RPMI7951 (cell line): ENCODE measurements around the gene RNF111. TPM values are rescaled to one million over a fixed set of nuclear protein-coding genes. Genes with fewer than 3 reads are reported as not detected.
"Not testable (repeated sequence)": the region's sequence is repeated elsewhere in the genome, so short reads cannot be mapped to it uniquely, and the experiment has no call there.

Source experiments
- DNase-seq: peaks from one replicate; pipeline ENCODE4 v3.0.0-alpha.2; 2012; ENCODE audit warnings: low read depth
- total RNA-seq: library from RNA; depleted of rRNA; stranded (reverse); fragments of >200 nt; shearing (Covaris generic); gene quantifications from 2 replicates; pipeline ENCODE4 v1.2.3, GENCODE V29; 2014

The RNF111 gene
- total RNA-seq, 1 experiment from 2014 or later = 25.6 TPM

DNA sequence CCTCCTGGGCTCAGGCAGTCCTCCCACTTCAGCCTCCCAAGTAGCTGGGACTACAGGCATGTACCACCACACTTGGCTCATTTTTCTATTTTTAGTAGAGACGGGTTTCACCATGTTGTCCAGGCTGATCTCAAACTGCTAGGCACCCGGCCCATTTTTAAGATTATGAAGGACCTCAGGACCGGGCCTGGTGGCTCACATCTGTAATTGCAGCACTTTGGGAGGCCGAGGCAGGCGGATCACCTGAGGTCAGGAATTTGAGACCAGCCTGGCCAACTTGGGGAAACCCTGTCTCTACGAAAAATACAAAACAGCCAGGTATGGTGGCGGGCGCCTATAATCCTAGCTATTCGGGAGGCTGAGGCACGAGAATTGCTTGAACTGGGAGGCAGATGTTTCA, 12.8 kb downstream of the RNF111 start:
- not testable (repeated sequence) for DNase-seq

DNA sequence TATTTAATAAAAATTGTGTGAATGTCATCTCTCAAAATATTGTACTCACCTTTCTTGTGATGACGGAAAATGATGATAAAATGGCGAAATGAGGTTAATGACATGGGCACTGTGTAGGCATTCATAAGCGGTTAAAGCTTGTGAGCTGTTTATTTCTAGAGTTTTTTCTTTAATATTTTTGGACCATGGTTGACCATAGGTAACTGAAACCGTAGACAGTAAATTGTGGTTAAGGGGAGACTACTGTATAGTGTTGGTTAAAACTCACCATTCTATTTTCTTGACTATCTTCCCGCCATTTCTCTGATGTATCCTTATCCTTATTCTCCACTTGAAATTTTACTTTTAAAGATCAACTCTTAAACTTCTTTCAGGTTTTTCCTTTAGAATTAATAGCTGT, 14.5 kb downstream of the RNF111 start:
- DNase-seq = no peak

DNA sequence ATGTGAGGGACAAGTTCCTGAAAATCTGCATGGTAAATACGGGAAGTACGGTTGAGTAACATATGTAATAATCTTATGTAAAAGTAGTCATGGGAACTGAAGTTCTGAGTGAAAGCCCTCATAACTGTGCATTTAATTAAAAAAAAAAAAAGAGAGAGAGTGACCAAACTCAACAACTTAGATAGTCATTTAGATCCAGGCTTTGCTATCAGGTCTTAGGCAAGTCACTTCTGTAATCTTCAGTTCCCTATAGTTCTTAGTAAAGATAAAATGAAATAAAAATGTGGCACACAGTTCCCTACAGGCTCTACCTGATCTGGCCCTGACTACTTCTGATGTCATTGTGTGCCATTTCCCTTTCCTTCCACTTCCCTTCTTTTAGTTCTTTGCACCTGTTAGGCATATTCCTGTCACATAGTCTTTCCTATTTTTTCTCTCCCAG, 15.0 kb downstream of the RNF111 start:
- no peak for DNase-seq

DNA sequence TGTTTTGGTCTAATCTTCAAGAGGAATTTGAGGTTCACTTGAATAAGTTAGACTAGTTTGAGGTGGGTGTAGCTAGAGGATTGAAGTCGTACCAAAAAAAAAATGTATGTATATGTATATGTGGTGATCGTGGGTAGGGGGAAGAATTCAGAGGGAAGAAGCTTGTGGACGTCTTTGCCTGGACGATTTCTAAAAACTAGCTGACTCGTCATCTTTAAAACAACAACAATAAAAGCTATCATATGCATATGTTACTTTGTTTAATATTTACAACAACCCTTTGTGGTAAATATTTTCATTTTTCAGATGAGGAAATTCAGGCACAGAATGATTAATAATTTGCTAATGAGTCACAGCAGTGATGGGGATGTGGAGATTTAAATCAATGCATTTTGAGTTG, 18.1 kb downstream of the RNF111 start:
- no peak for DNase-seq

DNA sequence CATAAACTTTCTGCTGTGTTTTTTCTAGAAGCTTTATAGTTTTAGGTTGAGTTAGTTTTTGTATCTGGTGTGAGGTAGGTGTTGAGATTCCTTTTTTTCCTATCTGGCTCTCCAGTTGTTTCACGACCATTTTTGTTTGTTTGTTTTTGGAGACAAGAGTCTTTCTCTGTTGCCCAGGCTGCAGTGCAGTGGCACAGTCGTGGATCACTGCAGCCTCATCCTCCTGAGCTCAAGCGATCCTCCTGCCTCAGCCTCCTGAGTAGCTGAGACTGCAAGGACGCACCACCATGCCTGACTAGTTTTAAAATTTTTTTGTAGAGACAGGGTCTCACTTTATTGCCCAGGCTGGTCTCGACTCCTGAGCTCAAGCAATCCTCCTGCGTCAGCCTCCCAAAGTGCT, 20.6 kb downstream of the RNF111 start:
- DNase-seq = no peak

DNA sequence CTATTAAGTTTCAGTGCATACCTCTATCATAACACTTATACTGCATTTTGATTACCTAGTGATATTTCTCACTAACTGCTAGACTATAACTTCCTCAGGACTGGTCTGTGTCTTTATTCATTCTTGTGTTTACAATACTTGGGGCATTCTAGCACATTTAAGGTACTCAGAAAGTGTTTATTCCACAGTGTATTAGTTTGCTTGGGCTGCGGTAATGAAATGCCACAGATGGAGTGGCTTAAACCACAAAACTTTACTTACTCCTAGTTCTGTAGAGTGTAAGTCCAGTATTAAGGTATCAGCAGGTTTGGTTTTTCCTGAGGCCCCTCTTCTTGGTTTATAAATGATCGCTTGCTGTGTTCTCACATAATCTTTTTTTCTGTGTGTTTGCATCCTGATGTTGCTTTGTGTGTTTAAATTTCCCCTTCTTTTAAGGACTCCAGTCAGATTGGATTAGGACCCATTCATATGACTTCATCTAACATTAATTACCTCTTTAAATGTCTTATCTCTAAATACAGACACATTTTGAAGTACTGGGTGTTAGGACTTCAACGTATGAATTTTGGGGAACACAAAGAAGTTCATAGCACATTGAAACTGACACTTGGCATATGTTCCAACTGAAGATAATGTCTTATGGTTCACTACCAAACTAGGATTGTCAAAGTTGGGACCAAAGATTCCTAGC, 23.9 kb downstream of the RNF111 start:
- DNase-seq = no peak

DNA sequence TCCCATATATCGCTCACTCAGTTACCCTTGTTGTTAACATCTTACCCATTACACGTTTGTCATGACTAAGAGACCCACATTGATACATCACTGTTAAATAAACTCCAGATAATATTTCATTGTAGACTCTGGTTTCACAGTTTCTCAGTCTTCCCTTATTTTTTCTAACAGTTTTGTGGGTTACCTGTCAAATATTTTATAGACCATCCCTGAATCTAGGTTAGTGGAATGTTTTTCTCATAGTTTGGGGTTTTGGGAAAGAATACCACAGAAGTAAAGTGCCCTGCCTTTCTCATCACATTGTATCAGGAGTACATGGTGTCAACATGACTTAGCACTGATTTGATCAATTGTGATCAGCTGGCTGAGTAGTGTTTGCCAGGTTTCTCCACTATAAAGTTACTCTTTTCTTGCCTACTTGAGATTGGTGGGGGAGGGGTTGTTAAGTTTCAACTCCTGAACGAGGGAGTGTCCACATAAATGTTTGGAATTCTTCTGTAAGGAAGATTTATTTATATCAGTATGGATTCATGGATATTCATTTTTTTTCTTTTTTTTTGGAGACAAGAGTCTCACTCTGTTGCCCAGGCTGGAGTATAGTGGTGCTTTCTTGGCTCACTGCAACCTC, 25.9 kb downstream of the RNF111 start:
- DNase-seq = no peak

DNA sequence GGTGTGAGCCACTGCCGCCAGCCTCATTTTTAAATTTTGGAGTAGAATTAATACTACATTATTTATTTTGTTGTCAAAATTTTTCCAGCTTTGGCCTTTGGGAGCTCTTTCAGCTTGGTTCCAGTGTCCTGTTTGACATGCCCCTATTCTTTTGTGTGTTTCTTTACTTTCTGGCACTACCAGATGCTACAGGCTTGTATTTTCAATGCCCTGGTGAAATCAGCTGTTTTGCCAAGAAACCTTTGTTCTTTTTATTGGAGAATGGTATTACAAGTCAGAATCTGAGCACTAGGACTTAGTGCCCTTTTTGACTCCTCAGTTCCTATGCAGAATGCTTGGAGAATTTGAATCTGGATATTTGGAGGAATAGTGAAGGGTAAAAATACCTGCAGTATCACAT, 26.6 kb downstream of the RNF111 start:
- DNase-seq = no peak

DNA sequence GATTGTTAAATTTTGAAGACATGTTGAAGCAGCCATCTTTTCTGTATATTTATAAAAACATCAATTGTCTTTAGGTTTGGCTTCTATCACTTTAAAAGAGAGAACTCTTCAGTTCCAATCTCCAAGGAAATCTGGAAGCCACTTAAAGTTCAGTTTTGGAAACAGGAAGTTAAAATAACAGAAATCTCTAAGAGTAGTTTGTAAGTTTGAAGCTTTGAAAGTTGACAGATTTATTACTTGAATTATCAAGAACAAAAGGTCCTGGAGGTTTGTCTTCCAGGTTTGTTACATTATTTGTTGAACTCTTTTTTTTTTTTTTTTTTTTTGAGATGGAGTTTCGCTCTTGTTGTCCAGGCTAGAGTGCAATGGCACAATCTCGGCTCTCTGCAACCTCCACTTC, 30.0 kb downstream of the RNF111 start:
- no peak for DNase-seq

DNA sequence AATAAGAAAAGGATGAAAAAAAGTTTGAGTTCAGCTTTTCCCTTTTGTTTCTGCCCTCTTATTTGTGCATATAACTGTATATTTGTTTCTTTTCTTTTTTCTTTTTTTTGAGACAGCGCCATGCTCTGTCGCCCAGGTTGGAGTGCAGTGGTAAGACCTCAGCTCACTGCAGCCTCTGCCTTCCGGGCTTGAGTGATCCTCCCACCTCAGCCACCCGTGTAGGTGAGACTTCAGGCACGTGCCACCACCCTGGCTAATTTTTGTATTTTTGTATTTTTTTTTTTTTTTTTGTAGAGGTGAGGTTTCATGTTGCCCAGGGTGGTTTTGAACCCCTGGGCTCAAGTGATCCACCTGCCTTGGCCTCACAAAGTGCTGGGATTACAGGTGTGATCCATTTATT, 31.4 kb downstream of the RNF111 start:
- DNase-seq = no peak

DNA sequence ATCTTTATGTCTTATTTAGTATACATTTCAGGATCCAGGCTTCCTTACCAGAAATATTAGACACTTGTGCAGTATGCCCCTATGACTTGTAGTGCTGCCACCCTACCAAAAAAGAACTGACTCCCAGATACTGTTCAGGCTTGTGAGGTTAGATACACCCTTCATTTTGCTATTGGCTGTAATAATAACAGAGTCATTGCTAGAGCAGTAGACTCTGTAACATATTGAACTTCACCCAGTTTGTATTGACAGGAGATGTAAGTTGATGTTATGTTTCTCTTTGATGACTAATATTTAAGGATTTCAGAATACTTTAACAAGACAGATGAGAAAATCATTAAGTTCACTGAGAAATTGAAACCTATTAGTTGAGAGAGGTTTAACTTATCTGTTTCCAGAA, 32.9 kb downstream of the RNF111 start:
- DNase-seq = no peak

DNA sequence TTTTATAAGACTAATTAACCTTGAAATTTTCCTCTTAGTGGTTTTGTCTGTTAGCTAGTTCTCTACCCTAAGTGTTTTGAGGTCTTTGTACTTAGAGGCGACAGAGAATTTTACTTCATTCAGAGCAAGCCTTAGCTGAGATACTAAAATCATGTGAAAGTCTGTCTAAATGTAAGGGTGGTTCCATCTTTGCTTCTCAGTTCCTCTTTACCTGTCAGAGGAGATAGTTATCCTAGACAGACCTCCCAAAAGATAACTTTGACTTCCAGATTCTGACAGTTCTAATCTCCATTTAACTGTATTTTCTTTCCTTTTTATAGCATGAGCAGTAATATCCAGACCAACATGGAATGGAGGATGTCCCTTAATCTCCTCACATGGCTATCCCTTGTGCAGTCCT, 34.7 kb downstream of the RNF111 start:
- DNase-seq = no peak

DNA sequence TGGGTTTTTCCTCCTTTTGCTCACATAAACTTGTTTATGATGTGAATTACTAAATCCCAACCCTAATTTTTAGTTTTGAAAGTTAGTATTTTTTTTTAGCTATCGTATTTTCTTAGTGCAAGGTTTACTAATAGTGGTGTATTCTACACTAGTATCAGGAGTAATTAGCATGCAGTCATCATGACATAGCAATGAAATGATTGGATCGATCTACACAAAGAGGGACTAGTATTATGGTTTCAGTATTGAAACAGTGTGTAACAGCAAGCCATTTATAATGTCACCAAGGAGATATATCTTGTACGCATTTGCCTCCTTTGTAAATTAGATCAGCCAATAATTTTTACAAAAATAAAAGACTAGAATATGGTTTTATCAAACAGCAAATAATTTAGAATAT, 38.7 kb downstream of the RNF111 start:
- DNase-seq = no peak

DNA sequence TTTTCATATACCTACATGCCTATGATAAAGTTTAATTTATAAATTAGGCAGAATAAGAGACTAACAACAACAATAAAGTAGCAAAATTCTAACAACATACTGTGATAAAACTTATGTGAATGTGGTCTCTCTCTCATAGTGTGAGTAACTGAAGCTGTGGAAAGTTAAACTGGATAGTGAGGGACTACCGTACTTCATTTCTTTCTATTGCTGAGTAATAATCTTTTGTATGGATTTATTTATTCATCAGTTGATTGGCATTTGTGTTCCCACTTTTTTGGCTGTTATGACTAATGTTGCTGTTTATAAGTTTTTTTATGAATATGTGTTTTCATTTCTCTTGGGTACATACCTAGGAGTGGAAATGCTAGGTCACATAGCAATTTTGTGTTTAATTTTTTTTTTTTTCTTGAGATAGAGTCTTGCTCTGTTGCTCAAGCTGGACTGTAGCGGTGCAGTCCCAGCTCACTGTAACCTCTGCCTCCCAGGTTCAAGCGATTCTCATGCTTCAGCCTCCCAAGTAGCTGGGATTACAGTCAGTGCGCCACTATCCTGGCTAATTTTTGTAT, 41.0 kb downstream of the RNF111 start:
- DNase-seq = no peak

DNA sequence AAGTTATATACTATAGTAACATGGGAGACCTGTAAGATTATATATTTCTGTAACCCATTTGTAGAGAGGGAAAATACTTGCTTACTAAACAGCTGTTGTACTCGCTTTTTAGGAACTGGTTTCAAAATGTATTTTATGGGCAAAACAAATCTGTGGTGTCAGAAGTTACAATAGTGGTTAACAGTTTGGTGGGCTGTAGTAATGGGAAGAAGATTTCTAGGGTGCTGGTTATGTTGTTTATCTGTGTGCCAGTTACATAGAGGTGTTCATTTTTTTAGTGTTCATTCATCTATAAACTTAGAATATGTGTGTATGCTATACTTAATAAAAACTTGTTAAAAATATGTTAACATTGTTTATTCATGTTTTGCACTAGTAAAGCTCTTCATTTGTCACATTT, 42.1 kb downstream of the RNF111 start:
- no peak for DNase-seq

DNA sequence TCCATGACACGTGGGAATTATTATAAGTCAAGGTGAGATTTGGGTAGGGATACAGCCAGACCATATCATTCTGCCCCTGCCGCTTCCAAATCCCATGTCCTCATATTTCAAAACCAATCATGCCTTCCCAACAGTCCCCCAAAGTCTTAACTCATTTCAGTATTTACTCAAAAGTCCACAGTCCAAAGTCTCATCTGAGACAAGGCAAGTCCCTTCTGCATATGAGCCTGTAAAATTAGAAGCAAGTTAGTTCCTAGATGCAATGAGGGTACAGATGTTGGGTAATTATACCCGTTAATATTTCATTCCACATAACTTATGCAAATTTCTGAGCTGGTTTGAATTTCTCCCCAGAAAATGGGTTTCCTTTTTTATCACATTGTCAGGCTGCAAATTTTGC, 47.7 kb downstream of the RNF111 start:
- DNase-seq = no peak

DNA sequence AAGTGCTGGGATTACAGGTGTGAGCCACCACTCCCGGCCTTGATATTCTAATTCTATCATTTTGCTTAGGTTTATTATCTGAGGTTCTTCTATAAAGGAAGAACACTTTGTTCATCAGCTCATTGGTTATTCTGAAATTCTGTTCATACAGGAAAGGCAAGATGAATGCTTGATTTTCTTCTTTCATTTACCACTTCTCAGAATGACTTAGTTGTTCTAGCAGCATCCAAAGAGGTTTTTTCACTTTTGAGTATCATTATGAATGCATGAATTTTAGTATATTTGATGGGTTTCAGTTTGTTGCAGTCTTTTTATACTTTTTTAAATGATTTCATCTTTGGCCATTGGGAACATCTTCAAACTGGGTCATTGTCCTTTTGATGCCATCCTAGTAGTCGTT, 51.8 kb downstream of the RNF111 start:
- no peak for DNase-seq

DNA sequence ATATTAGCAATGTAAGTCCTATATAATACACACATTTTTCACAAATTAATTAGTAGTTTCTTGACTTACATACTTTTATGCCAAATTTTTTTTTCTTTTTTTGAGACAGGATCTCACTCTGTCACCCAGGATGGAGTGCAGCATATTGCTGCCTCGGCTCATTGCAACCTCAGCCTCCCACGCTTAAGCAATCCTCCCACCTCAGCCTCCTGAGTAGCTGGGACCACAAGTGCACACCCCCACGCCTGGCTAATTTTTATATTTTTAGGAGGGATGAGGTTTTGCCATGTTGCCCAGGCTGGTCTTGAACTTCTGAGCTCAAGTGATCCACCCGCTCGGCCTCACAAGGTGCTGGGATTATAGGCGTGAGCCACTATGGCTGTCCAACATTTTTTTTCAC, 54.6 kb downstream of the RNF111 start:
- DNase-seq = no peak

DNA sequence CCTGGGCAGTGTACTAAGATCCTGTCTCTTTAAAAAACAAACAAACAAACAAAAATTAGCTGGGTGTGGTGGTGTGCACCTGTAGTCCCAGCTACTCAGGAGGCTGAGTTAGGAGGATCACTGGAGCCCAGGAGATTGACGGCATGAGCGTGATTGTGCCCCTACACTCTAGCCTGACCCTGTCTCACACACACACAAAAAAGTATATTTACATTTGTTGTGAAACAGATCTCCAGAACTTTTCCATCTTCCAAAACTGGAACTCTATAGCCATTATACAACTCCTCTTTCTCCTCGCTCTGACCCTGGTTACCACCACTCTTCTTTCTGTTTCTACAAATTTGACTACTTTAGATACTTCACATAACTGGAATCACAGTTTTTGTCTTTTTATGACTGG, 61.4 kb downstream of the RNF111 start:
- no peak for DNase-seq

DNA sequence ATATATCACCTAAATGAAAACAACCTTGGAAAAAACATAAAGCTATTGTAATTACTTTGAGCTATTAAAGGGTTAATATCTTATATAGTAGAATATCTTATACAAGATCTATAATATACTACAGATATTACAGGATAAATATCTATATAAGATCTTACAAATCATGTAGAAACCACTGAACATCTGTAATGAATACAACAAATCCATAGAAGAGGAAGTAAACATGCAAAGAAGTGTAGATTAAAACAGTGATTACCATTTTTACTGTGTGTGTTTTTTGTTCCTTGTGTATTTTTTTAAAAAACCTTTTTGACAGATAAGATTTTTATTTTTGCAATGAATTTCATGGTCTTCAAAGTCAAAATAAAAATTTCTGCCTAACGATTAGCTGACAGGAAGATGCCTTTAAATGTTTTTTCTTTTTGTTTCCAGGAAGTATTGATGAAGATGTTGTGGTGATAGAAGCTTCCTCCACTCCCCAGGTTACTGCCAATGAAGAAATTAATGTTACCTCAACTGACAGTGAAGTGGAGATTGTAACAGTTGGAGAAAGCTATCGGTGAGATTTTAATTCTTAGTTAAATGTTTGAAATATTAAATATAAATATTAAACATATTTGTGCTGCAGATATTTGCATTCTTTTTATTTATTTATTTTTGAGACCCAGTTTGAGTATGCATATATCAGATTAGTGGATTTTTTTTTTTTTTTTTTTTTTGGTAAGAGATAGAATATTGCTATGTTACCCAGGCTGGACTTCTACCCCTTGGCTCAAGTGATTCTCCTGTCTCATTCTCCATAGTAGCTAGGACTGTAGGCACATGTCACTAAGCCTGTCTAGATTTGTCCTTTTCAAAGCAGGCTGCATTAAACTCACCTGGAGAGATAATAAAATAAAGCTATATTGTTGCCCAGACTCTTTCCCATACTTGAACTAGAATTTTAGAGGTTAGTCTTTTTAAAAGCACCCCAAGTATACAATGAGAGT, 64.7 kb downstream of the RNF111 start:
- DNase-seq = no peak

DNA sequence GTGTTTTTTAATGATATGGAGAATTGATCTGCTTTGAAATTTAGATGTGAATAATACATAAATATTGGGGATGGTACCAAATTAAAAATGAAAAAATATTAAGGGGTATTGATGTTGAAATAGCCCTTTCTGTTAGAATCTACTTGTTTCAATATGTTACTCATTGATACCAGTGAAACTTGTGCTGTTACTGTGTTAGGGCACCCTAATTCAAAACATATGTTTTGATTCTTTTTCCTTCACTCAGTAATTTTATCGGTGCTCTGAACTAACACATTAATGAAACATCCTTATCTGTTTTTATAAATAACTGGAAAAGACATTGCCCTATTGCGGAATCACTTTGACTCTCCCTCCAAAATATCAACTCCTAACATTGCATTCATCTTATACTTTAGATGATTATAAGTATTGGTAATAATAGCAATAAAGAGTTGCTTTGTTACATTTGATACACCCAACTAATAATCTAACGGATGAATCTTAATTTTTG, 65.5 kb downstream of the RNF111 start:
- DNase-seq = no peak

DNA sequence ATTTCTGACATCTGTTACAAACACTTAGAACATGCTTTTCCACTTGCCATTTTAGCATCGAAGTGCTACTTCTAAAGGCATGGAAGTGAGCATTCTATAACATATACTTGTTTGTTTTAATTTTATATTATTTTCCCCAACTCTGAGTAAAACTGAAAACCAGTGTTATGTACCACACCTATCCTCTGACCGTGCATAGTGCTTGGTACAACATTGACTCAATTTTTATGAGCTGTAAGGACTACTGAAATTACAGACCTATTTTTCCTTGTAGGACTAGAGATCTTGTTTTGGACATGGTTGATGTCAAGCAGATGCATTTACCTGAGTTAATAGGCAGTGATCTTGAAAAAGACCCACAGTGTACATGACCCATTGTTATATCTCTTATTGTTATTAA, 66.0 kb downstream of the RNF111 start:
- DNase-seq = no peak
